Muscle layer of duodenum (tissue), 2 donors: ENCODE measurements around the gene CIAO3.
A peak's percentile ranks its signal among the peaks of the same experiment; 100 is the strongest.
"Not testable (repeated sequence)": the region's sequence is repeated elsewhere in the genome, so short reads cannot be mapped to it uniquely, and the experiment has no call there.

Source experiments
- H3K27ac ChIP-seq: one replicate; pipeline ENCODE4 v1.7.0; 2013; ENCODE audit warnings: mild to moderate bottlenecking, low read length
- H3K27me3 ChIP-seq: one replicate; pipeline ENCODE4 v1.7.0; 2013; ENCODE audit warnings: low read depth, mild to moderate bottlenecking, control low read depth, low read length
- H3K36me3 ChIP-seq, 2 donors: one replicate each; pipeline ENCODE4 v1.7.0; 2013; ENCODE audit warnings: low read length in 2 of 2, control low read depth in 1 of 2, mild to moderate bottlenecking in 1 of 2; ENCODE audit not compliant: insufficient read depth in 2 of 2, control insufficient read depth in 1 of 2
- H3K4me1 ChIP-seq, 2 donors: one replicate each; pipeline ENCODE4 v1.7.0; 2013; ENCODE audit warnings: low read length in 2 of 2, mild to moderate bottlenecking in 2 of 2, control low read depth in 1 of 2, moderate library complexity in 1 of 2; ENCODE audit not compliant: insufficient read depth in 2 of 2, control insufficient read depth in 1 of 2
- H3K4me3 ChIP-seq, 2 donors: one replicate each; pipeline ENCODE4 v1.7.0; 2013; ENCODE audit warnings: low read length in 2 of 2, low read depth in 1 of 2, mild to moderate bottlenecking in 1 of 2
- H3K9me3 ChIP-seq, 2 donors: one replicate each; pipeline ENCODE4 v1.7.0; 2013; ENCODE audit warnings: low read length in 2 of 2, control low read depth in 1 of 2, mild to moderate bottlenecking in 1 of 2; ENCODE audit not compliant: control insufficient read depth in 1 of 2
- donor health status: healthy.

CIAO3 gene

DNA sequence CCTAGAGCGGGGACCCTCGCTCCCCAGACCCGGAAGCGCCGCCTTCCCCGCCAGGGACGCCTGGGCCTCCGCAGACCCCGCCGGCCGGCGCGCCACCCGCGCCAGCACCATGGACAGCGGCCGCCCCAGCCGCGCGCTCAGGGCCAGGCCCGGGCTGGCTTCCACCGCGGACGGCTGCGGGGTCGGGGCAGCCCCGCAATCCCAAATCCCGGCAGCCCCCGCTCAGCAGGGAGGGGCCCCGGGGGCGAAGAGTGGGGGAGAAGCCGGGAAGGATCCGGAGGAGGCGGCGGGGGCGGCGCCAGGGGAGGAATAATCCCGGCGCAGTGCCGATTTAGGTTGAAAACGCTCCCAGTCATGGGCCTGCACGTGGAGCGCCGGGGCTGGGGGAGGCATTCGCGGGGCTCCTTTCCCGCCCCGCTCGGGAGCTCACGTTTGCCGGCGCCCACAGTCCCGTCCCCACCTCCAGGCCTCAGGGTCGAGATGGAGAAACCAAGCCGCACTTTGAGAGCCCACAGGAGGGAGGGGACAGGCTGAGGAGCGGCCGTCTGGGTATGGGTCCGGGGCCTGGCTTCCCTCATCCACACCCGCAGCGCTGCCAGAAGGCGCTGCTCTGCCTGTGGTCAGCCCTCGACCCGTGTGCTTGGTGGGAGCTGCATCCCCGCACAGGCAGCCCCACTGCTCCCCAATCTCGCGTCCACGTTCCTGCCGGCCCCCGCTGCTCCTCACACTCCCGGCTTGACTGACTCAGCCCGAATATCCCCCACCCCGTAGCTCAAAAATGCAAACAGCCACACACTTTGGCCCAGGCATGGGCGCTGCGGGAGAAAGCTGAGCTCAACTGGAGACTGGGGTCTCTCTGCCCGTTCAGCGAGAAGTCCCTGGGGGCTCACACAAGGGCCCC is 39.9 kb downstream of the CIAO3 start:
- H3K36me3 ChIP-seq, result no peaks in the 10 kb centered on the region
- H3K4me3 ChIP-seq, result no peak overlapping the region
- no peak overlapping the region for H3K27ac ChIP-seq
- H3K27me3 ChIP-seq, result peaks cover 30% of the 10 kb centered on the region
- peaks cover 0 to 16% of the 10 kb centered on the region in 2 donors for H3K4me1 ChIP-seq
- H3K9me3 ChIP-seq, result no peaks in the 10 kb centered on the region

DNA sequence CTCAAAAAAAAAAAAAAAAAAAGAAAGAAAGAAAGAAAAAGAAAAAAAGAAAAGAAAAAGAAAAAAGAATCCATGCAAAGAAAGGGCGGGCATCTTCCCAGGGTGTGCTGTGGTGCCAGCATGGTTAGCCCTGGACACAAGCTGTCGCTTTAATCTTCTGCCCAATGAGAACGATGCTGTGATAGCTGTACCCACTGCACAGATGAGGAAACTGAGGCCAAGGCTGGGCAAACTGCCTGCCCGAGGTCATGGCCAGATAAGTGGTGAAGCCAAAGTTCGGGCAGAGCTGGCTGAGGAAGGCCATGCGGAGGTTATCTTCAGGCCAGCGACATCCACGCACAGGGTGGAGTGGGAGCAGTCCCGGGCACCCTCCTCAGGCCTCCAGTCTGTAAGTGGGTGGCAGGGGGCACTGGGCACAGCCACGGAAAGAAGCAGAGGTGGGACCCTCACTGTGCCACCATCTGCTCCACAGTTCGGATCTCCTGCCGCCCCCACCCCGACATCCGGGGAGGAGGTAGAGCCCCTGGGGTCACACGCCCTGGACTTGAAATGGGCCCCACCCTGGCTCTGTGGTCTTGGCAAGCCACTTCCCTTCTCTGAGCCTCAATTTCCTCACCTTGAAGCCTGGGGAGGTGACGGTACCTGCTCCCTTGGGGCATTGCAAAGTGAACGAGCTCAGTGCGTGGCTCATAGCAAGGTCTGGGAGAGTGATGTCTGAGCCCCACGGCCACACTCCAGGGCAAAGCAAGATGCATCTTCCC is 41.7 kb downstream of the CIAO3 start:
- Histone ChIP-seq H3K4me1 (peaks cover 0 to 29% of the 10 kb centered on the region in 2 donors), H3K9me3 (no peaks in the 10 kb centered on the region), H3K36me3 (no peaks in the 10 kb centered on the region)

DNA sequence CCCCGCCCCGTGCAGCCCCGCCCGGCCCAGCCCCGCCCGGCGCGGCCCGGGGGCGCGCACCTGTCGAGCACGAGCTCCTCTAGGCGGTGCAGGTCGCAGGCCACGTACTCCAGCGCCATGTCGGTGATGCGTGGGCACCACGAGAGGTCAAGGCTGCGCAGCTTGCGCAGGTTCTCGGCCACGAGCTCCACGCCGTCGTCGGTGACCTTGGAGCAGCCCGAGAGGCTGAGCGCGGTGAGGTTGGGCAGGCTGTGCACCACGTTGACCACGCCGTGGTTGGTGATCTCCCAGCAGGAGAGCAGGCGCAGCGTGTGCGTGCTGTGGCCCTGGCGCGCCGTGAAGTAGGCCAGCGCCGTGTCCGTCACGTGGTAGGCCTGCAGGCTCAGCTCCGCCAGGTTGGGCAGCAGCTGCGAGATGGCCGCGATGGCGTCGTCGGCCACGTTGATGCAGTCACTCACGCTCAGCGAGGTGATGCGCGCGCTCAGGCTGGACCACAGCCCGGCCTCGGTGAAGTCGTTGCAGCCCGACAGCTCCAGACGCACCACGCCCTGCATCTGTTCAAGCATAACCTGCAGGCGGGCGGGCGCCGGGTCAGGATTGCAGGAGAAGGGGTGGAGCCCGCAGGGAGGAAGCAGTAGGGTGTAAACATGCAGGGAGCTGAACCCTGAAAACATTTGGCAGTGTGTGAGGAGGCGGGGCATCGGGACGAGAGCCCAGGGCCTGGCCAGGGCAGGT is 45.3 kb downstream of the CIAO3 start:
- Histone ChIP-seq H3K4me1 (peaks cover 0 to 31% of the 10 kb centered on the region in 2 donors), H3K27me3 (peaks cover 27% of the 10 kb centered on the region), H3K4me3 (peak overlapping the region in 1 of 2 donors; percentile 15), H3K9me3 (no peaks in the 10 kb centered on the region), H3K36me3 (no peaks in the 10 kb centered on the region), H3K27ac (no peak overlapping the region)

More for the DNA sequence above, 41.7 kb downstream of the CIAO3 start:
- Histone ChIP-seq H3K27me3 (peaks cover 34% of the 10 kb centered on the region), H3K4me3 (no peak overlapping the region), H3K27ac (no peak overlapping the region)

DNA sequence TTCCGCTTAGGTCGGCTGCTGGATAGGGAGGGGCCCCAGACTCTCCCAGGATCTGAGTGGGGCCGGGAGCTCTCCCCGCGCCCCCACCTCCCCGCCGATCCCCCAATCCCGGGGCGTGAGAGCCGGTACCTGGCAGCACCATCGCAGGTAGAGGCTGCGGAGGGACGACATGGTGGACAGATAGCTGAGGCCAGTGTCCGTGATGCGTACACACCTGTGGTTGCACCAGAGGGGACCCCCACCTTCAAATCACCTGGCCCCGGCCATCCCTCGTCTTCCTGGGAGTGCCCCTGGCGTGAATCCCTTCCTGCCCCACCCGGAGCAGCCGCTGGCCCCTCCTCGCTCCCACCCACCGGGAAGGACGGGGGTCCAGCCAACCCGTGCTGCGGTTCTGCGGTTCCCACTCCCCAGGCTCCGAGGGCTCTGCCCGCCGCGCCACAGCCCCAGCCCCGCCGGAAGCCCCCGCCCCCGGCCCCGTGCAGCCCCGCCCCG is 45.9 kb downstream of the CIAO3 start:
- no peak overlapping the region for H3K4me3 ChIP-seq
- no peaks in the 10 kb centered on the region for H3K9me3 ChIP-seq
- H3K27ac ChIP-seq, result no peak overlapping the region
- H3K36me3 ChIP-seq, result no peaks in the 10 kb centered on the region
- peaks cover 27% of the 10 kb centered on the region for H3K27me3 ChIP-seq
- H3K4me1 ChIP-seq, result peaks cover 0 to 31% of the 10 kb centered on the region in 2 donors

DNA sequence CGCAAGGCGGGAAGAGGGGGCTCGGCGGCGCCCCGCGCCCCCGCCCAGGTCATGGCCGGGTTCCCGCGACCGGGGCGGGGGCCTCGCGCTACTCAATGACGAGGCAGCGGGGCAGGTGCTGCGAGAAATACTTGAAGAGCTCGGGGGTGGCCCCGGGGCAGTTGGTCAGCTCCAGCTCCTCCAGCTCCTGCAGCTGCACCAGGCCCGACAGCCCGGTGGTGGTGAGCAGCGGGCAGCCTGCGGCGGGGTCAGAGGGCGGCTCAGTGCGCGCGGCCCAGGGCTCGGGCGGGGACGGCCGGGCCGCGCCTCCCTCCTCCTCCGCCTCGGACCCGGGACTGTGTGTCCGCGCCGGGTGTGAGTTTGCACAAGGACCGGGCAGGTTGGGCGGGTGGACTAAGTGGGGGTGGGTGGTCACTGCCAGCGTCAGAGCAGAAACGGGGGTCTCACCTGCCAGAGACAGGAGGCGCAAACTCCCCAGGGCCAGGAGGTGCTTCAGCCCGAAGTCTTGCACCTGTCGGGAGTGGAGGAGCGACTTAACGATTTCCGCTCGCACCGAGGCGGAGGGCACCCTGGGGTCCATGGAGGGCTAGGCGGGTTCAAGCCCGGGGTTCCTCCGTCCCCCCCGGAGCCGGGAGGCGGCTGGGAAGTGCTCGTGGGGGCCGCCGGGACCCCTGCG is 46.5 kb downstream of the CIAO3 start:
- H3K4me3 ChIP-seq, result no peak overlapping the region
- peaks cover 25% of the 10 kb centered on the region for H3K27me3 ChIP-seq
- no peaks in the 10 kb centered on the region for H3K36me3 ChIP-seq
- H3K4me1 ChIP-seq, result peaks cover 5 to 37% of the 10 kb centered on the region in 2 donors
- H3K9me3 ChIP-seq, result no peaks in the 10 kb centered on the region
- no peak overlapping the region for H3K27ac ChIP-seq

DNA sequence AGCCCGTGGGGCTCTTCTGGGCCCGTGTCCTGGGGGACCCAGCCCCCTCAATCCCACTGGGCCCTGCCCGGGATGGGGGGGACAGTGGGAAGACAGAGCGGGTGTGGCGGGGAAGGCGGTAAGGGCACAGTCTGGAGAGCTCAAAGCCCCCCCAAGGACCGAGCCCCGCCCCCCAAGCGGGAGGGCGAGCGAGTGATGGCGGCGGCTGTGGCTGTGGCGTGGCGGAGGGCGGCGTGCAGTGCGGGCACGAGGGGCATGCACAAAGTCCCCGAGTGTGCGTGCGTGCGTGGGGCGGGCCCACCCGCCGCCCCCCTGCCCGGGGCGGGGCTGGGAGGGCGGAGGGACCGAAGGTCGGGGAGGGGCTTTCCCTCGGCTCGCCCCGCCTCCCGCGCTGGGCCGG is 47.0 kb downstream of the CIAO3 start:
- H3K4me3 ChIP-seq, result no peak overlapping the region
- peaks cover 7 to 42% of the 10 kb centered on the region in 2 donors for H3K4me1 ChIP-seq

DNA sequence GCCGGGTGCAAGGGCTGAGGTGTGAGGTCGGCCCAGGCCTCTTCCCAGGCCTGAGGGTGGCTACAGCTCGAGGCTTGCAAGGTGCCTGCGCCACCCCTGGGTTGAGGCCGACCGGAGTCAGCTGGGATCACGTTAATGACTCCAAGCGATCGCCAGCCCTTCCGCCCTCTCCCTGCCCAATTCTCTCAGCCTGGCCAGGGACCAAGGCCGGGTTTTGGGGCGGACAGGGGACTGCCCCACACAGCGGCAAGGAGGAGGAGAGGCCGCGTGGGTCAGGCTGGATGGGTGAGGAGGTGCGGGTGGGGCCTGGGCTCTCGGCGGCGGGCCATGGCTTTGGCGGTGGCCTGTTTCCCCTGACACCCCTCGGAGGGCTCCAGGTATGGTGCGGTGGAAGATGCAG is 47.4 kb downstream of the CIAO3 start:
- Histone ChIP-seq H3K4me3 (no peak overlapping the region), H3K9me3 (no peaks in the 10 kb centered on the region), H3K36me3 (no peaks in the 10 kb centered on the region), H3K27me3 (peaks cover 22% of the 10 kb centered on the region), H3K4me1 (peaks cover 7 to 46% of the 10 kb centered on the region in 2 donors), H3K27ac (no peak overlapping the region)

More for the DNA sequence above, 47.0 kb downstream of the CIAO3 start:
- no peak overlapping the region for H3K27ac ChIP-seq
- H3K27me3 ChIP-seq, result peaks cover 22% of the 10 kb centered on the region
- no peaks in the 10 kb centered on the region for H3K36me3 ChIP-seq
- no peaks in the 10 kb centered on the region for H3K9me3 ChIP-seq

DNA sequence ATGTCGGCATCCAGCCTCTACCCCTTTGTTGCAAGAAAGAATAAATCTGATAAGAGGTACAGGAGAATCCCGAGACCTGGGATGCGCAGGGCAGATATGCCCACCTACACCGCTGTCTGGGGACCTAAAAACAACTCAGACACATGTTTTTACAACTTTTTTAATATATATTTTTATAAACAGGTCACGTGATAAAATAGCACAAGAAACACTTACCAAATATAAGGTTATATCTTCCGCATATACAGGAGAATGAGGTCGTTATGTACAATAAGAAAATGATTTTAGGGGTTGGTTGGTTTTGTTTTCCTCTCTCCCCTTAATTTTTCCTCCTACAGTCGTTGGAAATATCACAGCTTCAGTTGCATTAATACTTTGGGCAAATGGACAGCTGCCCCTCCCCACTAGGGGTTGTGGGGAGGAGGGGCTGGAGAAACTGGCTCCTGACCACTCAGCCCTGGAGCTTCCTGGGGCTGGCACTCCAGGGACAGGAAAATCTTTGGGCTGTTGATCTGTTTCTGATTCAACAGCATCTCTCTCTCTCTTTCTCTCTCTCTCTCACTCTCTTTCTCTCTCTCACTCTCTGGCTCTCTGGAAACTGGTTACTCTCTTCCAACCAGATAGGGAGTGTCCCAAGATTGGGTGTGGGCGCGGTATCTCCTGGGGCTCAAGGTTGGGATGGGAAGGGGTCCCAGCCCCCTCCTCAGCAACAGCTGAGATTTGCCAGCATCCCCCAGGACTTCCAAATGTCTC is 48.3 kb downstream of the CIAO3 start:
- Histone ChIP-seq H3K27me3 (peaks cover 22% of the 10 kb centered on the region), H3K4me3 (no peak overlapping the region), H3K36me3 (peaks cover 0 to 4% of the 10 kb centered on the region in 2 donors), H3K4me1 (peaks cover 7 to 46% of the 10 kb centered on the region in 2 donors), H3K9me3 (no peaks in the 10 kb centered on the region), H3K27ac (no peak overlapping the region)

DNA sequence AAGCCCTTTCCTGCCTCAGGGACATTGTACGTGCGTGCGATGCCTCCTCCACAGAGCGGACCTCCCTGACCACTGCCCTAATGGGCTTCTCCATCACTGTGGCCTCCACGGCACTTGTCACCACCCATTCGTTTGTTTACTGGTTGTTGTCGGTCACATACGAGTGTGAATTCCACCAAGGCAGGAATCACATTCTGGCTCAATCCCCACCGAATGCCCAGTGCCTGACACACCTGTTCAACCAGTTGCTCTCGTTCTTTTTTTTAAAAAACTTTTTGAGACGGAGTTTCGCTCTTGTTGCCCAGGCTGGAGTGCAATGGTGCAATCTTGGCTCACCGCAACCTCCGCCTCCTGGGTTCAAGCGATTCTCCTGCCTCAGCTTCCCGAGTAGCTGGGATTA is 49.6 kb downstream of the CIAO3 start:
- not testable (repeated sequence) for H3K9me3 ChIP-seq, H3K4me3 ChIP-seq, H3K27ac ChIP-seq
- Histone ChIP-seq H3K4me1 (peaks cover 7 to 46% of the 10 kb centered on the region in 2 donors), H3K27me3 (peaks cover 22% of the 10 kb centered on the region), H3K36me3 (peaks cover 0 to 16% of the 10 kb centered on the region in 2 donors)
